GM12878 (cell line): ENCODE results near the gene ANKRD34A. TPM values are rescaled to one million over a fixed set of nuclear protein-coding genes. Genes with fewer than 3 reads are reported as not detected.

ENCODE experiments used
- ATAC-seq: fragments of 200-7000 bp; cut with Tn5 transposase; 3 replicates; pipeline ENCODE4 v1.9.1; 2020; ENCODE audit warnings: mild to moderate bottlenecking, moderate library complexity
- BruUV-seq: library from RNA; stranded (reverse); fragments of 400-500 nt; replicated peaks from 2 replicates; lab custom pipeline; 2021; lab: Mats Ljungman, UMichigan
- CTCF ChIA-PET: fragments of 300-600 bp; sonication (Branson Sonifier 250); formaldehyde crosslinking; extraction: SDS; loops from one replicate; lab custom pipeline; 2021; ENCODE audit warnings: inconsistent platforms; lab: Yijun Ruan, JAX
- POLR2A ChIA-PET: fragments of 350-600 bp; formaldehyde crosslinking; extraction: SDS; loops from one replicate; lab custom pipeline; 2021; ENCODE audit warnings: inconsistent platforms; lab: Charles Lee
- RAD21 ChIA-PET: fragments of 300-600 bp; sonication (Branson Sonifier 250); formaldehyde crosslinking; loops from one replicate; lab custom pipeline; 2023; ENCODE audit warnings: antibody characterized with exemption; ENCODE audit not compliant: unreplicated experiment; lab: Charles Lee
- SMC1A ChIA-PET: fragments of 300-600 bp; sonication (Branson Sonifier 250); formaldehyde crosslinking; loops from one replicate; lab custom pipeline; 2023; ENCODE audit not compliant: unreplicated experiment, uncharacterized antibody; lab: Charles Lee
- DNase-seq: peaks from one replicate; pipeline ENCODE4 v3.0.0-alpha.2; 2011; ENCODE audit warnings: low read depth, low spot score
- FAIRE-seq: peaks from 3 replicates; lab custom pipeline; 2011; peaks lifted over from hg19 to GRCh38; lab: Jason Lieb, UNC
- H2AFZ ChIP-seq: 2 replicates; pipeline ENCODE4 v1.6.0; 2011; ENCODE audit warnings: low read depth, low read length, control low read depth; ENCODE audit not compliant: control insufficient read depth
- H3K27ac ChIP-seq: 2 replicates; pipeline ENCODE4 v1.5.1; 2011; ENCODE audit warnings: control low read depth; ENCODE audit not compliant: control insufficient read depth, insufficient read depth
- H3K27me3 ChIP-seq, 2 experiments: replicated peaks in 1 of 2; 2 replicates each; pipeline versions ENCODE4 v1.6.0 to v1.6.1; 2011; ENCODE audit warnings: low read length in 1 of 2; ENCODE audit not compliant: control insufficient read depth in 2 of 2, insufficient read depth in 2 of 2
- H3K36me3 ChIP-seq, 2 experiments: 2 replicates each; pipeline ENCODE4 v1.5.1; 2011; ENCODE audit warnings: low read length in 1 of 2; ENCODE audit not compliant: control insufficient read depth in 2 of 2, insufficient read depth in 2 of 2
- H3K4me1 ChIP-seq: 2 replicates; pipeline ENCODE4 v1.6.1; 2011; ENCODE audit warnings: mild to moderate bottlenecking, low read length, moderate library complexity, mixed read lengths; ENCODE audit not compliant: control insufficient read depth, insufficient read depth
- H3K4me2 ChIP-seq: 2 replicates; pipeline ENCODE4 v1.6.0; 2011; ENCODE audit warnings: control low read depth; ENCODE audit not compliant: control insufficient read depth, insufficient read depth
- H3K4me3 ChIP-seq: fragments of 200-600 bp; sonication (generic); 2 replicates; pipeline ENCODE4 v1.5.1; 2016
- H3K79me2 ChIP-seq: 2 replicates; pipeline ENCODE4 v1.6.0; 2011; ENCODE audit warnings: low read length; ENCODE audit not compliant: control insufficient read depth, insufficient read depth
- H3K9ac ChIP-seq: 2 replicates; pipeline ENCODE4 v1.8.0; 2011; ENCODE audit warnings: low read length, control low read depth, mixed read lengths; ENCODE audit not compliant: control insufficient read depth, insufficient read depth
- H3K9me3 ChIP-seq: replicated peaks from 3 replicates; pipeline ENCODE4 v1.5.1; 2011; ENCODE audit warnings: mild to moderate bottlenecking, low read length; ENCODE audit not compliant: control insufficient read depth, insufficient read depth
- H4K20me1 ChIP-seq: 2 replicates; pipeline ENCODE4 v1.6.0; 2011; ENCODE audit not compliant: control insufficient read depth, insufficient read depth
- ATF7 ChIP-seq: fragments of 450-650 bp; IDR thresholded peaks from 2 replicates; pipeline ENCODE4 v1.6.1; 2016; ENCODE audit warnings: low read depth, mild to moderate bottlenecking
- BCL11A ChIP-seq: IDR thresholded peaks from 2 replicates; pipeline ENCODE4 v1.6.1; 2011; ENCODE audit warnings: low read depth, low read length
- BMI1 ChIP-seq: fragments of 450-650 bp; IDR thresholded peaks from 2 replicates; pipeline ENCODE4 v1.6.1; 2016; ENCODE audit warnings: mild to moderate bottlenecking, moderate library complexity, borderline replicate concordance
- CHD2 ChIP-seq: IDR thresholded peaks from 2 replicates; pipeline ENCODE4 v1.6.1; 2011; ENCODE audit warnings: low read depth, low read length, improper control_type of control experiment, borderline replicate concordance
- DPF2 ChIP-seq: fragments of 450-650 bp; IDR thresholded peaks from 2 replicates; pipeline ENCODE4 v1.6.1; 2017; ENCODE audit warnings: mild to moderate bottlenecking
- EP300 ChIP-seq, 2 experiments: fragments of 150-350 bp in 1 of 2; IDR thresholded peaks; 2 replicates each; pipeline ENCODE4 v1.6.1; 2011 to 2012; ENCODE audit warnings: low read depth in 2 of 2, low read length in 2 of 2, borderline replicate concordance in 1 of 2, improper control_type of control experiment in 1 of 2, inconsistent platforms in 1 of 2; ENCODE audit not compliant: control insufficient read depth in 1 of 2
- JUNB ChIP-seq: IDR thresholded peaks from 2 replicates; pipeline ENCODE4 v1.6.1; 2016; ENCODE audit warnings: antibody characterized with exemption, mild to moderate bottlenecking
- MEF2B ChIP-seq: fragments of 450-650 bp; IDR thresholded peaks from 2 replicates; pipeline ENCODE4 v1.6.1; 2018; ENCODE audit warnings: mild to moderate bottlenecking, moderate library complexity; ENCODE audit not compliant: partially characterized antibody, poor library complexity, severe bottlenecking
- MTA2 ChIP-seq: fragments of 450-650 bp; IDR thresholded peaks from 2 replicates; pipeline ENCODE4 v1.6.1; 2016; ENCODE audit warnings: low read depth, mild to moderate bottlenecking, moderate library complexity
- MTA3 ChIP-seq: IDR thresholded peaks from 2 replicates; pipeline ENCODE4 v1.6.1; 2012; ENCODE audit warnings: low read length, inconsistent platforms, borderline replicate concordance
- NR2F1 ChIP-seq: fragments of 450-650 bp; conservative IDR thresholded peaks from 2 replicates; pipeline ENCODE4 v1.6.1; 2017; ENCODE audit warnings: mild to moderate bottlenecking
- PML ChIP-seq: IDR thresholded peaks from 2 replicates; pipeline ENCODE4 v1.6.1; 2012; ENCODE audit warnings: low read length, inconsistent platforms
- POLR2A ChIP-seq: IDR thresholded peaks from 2 replicates; pipeline ENCODE4 v1.6.1; 2011; ENCODE audit warnings: low read depth, mild to moderate bottlenecking, low read length
- POU2F2 ChIP-seq: IDR thresholded peaks from 3 replicates; pipeline ENCODE4 v1.6.1; 2011; ENCODE audit warnings: low read depth, mild to moderate bottlenecking, low read length, borderline replicate concordance
- RUNX3 ChIP-seq: IDR thresholded peaks from 2 replicates; pipeline ENCODE4 v1.6.1; 2012; ENCODE audit warnings: low read length, inconsistent platforms
- SMAD5 ChIP-seq: IDR thresholded peaks from 2 replicates; pipeline ENCODE4 v1.6.1; 2016; ENCODE audit warnings: antibody characterized with exemption, low read depth
- SPI1 ChIP-seq: IDR thresholded peaks from 2 replicates; pipeline ENCODE4 v1.6.1; 2011; ENCODE audit warnings: low read depth, mild to moderate bottlenecking, low read length, moderate library complexity, borderline replicate concordance; ENCODE audit not compliant: insufficient read depth
- TBL1XR1 ChIP-seq: IDR thresholded peaks from 2 replicates; pipeline ENCODE4 v1.6.1; 2012; ENCODE audit warnings: low read depth, low read length, improper control_type of control experiment
- TCF12 ChIP-seq: IDR thresholded peaks from 2 replicates; pipeline ENCODE4 v1.6.1; 2011; ENCODE audit warnings: low read depth, mild to moderate bottlenecking, low read length
- ZBED1 ChIP-seq: IDR thresholded peaks from 2 replicates; pipeline ENCODE4 v1.6.1; 2016; ENCODE audit warnings: borderline replicate concordance
- ZNF217 ChIP-seq: fragments of 450-650 bp; IDR thresholded peaks from 2 replicates; pipeline ENCODE4 v1.6.1; 2017; ENCODE audit warnings: antibody characterized with exemption, mild to moderate bottlenecking
- ZNF274 ChIP-seq: IDR thresholded peaks from one replicate; pipeline ENCODE4 v1.8.0; 2011; ENCODE audit not compliant: insufficient read length, insufficient read depth
- in situ Hi-C: fragments of 300-500 bp; cut with MboI; formaldehyde crosslinking; loops from 9 replicates; pipeline ENCODE4 v1.14.3; 2018; ENCODE audit warnings: mixed read lengths
- intact Hi-C: fragments of 100-400 bp; cut with micrococcal nuclease; formaldehyde crosslinking; loops from one replicate; pipeline ENCODE4 v1.14.2; 2022; ENCODE audit not compliant: unreplicated experiment
- polyA plus RNA-seq, 11 experiments: library from polyadenylated mRNA; depleted of rRNA in 4 of 11; unstranded in 6 of 11; stranded (reverse) in 5 of 11; fragments of >200 nt; fragmentation: Nextera tagmentation in 4 of 11; fragmentation: Illumina TruSeq in 1 of 11; extraction: Ambion mirVana in 4 of 11; extraction: Trizol in 1 of 11; gene quantifications; 1 replicate in 1 of 11; 2 replicates in 10 of 11; pipeline versions ENCODE4 v1.2.1 to v1.2.3, GENCODE V29; 2011 to 2016; ENCODE audit warnings: inconsistent platforms in 2 of 11, missing spikeins in 2 of 11, low read depth in 1 of 11
- total RNA-seq, 4 experiments: library from RNA; depleted of rRNA in 3 of 4; stranded (reverse); fragments of >200 nt in 3 of 4; fragmentation: Illumina TruSeq in 1 of 4; extraction: Trizol in 1 of 4; gene quantifications; 2 replicates each; pipeline versions ENCODE4 v1.2.1 to v1.2.3, GENCODE V29; 2013 to 2021
- TF ChIP-seq, protein P1 (sequence below): fragments of 450-650 bp; IDR thresholded peaks from 2 replicates; pipeline ENCODE4 v1.6.1; 2017; ENCODE audit warnings: low read depth, mild to moderate bottlenecking, moderate library complexity

The ANKRD34A gene
- total and polyA plus RNA-seq, 10 of the 15 experiments (the other 5 are each of a cell fraction or from before 2014, with no cell fraction given) = 0.40 to 3.5 (median 1.6) TPM

- ChIA-PET CTCF (interaction anchor here (0.9 to 9.4 kb wide), 19 partner anchors 11 to 132 kb away, joined by 3 to 361 read pairs (median 7); partner anchors contain the start of genes ANKRD34A, ANKRD35, LIX1L and NUDT17), RAD21 (interaction anchor here (1.4 to 7.9 kb wide), 16 partner anchors 10 to 120 kb away, joined by 3 to 136 read pairs (median 17); partner anchors contain the start of genes ANKRD34A, LIX1L, PIAS3 and POLR3GL), POLR2A (interaction anchor here (0.7 to 6.5 kb wide), 11 partner anchors 12 to 65 kb away, joined by 4 to 102 read pairs (median 19); partner anchors contain the start of genes ANKRD34A, LIX1L, POLR3GL and RBM8A), SMC1A (interaction anchor here (0.6 to 10.9 kb wide), 20 partner anchors 8 to 152 kb away, joined by 3 to 244 read pairs (median 8); partner anchors contain the start of genes ANKRD34A, LIX1L, NUDT17 and PIAS3)
- Histone ChIP-seq H3K4me3 (no peak overlapping the region), H2AFZ (peak overlapping the region; percentile 86; the same call in 1 of the 2 replicates), H3K27me3 (no peaks in the 10 kb centered on the region), H3K9me3 (no peaks in the 10 kb centered on the region), H3K4me1 (peaks cover 53% of the 10 kb centered on the region), H4K20me1 (no peaks in the 10 kb centered on the region), H3K36me3 (no peaks in the 10 kb centered on the region), H3K79me2 (no peaks in the 10 kb centered on the region), H3K4me2 (peak overlapping the region; percentile 95), H3K9ac (peak overlapping the region; percentile 77), H3K27ac (peak overlapping the region; percentile 99)
- intact Hi-C loops (no loop called here), in situ Hi-C loops (no loop called here)
- FAIRE-seq (no peak), ATAC-seq (peak; percentile 34), DNase-seq (no peak)
- BruUV-seq = no TSS peak
- TF ChIP-seq SPI1 = peak; percentile 89
- TF ChIP-seq JUNB = peak; percentile 78
- no peak for TF ChIP-seq TCF12
- no peak for TF ChIP-seq ZBED1
- TF ChIP-seq ATF7 = peak; percentile 61; the same call in 1 of the 2 replicates
- TF ChIP-seq POU2F2 = no peak
- TF ChIP-seq DPF2 = peak; percentile 84
- peak; percentile 46 for TF ChIP-seq MEF2B
- peak; percentile 34 to 84; a peak in 2 of 4 replicates for TF ChIP-seq EP300 (IDR thresholded peaks at IDR 0.05; ENCODE audit: borderline replicate concordance in 1 of 2, control insufficient read depth in 1 of 2, low read depth in 2 of 2, low read length in 2 of 2)
- TF ChIP-seq CHD2 = no peak
- TF ChIP-seq PML = no peak; the same call in 1 of the 2 replicates
- TF ChIP-seq SMAD5 = 0 out of 2 replicates have a peak, but pooled peaks have one; percentile 2
- TF ChIP-seq, protein P1, sequence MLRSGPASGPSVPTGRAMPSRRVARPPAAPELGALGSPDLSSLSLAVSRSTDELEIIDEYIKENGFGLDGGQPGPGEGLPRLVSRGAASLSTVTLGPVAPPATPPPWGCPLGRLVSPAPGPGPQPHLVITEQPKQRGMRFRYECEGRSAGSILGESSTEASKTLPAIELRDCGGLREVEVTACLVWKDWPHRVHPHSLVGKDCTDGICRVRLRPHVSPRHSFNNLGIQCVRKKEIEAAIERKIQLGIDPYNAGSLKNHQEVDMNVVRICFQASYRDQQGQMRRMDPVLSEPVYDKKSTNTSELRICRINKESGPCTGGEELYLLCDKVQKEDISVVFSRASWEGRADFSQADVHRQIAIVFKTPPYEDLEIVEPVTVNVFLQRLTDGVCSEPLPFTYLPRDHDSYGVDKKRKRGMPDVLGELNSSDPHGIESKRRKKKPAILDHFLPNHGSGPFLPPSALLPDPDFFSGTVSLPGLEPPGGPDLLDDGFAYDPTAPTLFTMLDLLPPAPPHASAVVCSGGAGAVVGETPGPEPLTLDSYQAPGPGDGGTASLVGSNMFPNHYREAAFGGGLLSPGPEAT = peak; percentile 26; the same call in 1 of the 2 replicates
- no peak for TF ChIP-seq POLR2A
- peak; percentile 18; the same call in 1 of the 2 replicates for TF ChIP-seq RUNX3
- TF ChIP-seq ZNF274 = no peak
- 0 out of 2 replicates have a peak, but pooled peaks have one; percentile 21 for TF ChIP-seq TBL1XR1
- peak; percentile 21; the same call in 1 of the 2 replicates for TF ChIP-seq BMI1
- peak; percentile 27; the same call in 1 of the 2 replicates for TF ChIP-seq NR2F1
- peak; percentile 37; the same call in 1 of the 2 replicates for TF ChIP-seq ZNF217
- TF ChIP-seq MTA2 = peak; percentile 93
- TF ChIP-seq BCL11A = peak; percentile 82; the same call in 1 of the 2 replicates
- 0 out of 2 replicates have a peak, but pooled peaks have one; percentile 30 for TF ChIP-seq MTA3
These were observed 14.1 kb upstream of the ANKRD34A start for GRCh38 chr1:145978471-145978853.
